Osteoblast (primary cell): ENCODE data around the gene REPS2. TPM values are rescaled to one million over a fixed set of nuclear protein-coding genes. Genes with fewer than 3 reads are reported as not detected.
A peak's percentile ranks its signal among the peaks of the same experiment; 100 is the strongest.

ENCODE experiments used
- DNase-seq: peaks from one replicate; pipeline ENCODE4 v3.0.0; 2011; ENCODE audit warnings: low spot score, mixed read lengths; ENCODE audit not compliant: insufficient read length; ENCODE audit errors: missing footprints
- H2AFZ ChIP-seq: 2 replicates; pipeline ENCODE4 v1.6.0; 2011; ENCODE audit warnings: mild to moderate bottlenecking, low read length
- H3K27ac ChIP-seq: 2 replicates; pipeline ENCODE4 v1.5.1; 2011; ENCODE audit warnings: mild to moderate bottlenecking, low read depth, low read length, moderate library complexity
- H3K27me3 ChIP-seq: 2 replicates; pipeline ENCODE4 v1.6.0; 2012; ENCODE audit warnings: mild to moderate bottlenecking, control low read depth, inconsistent platforms, low read length, moderate library complexity; ENCODE audit not compliant: insufficient read depth
- H3K36me3 ChIP-seq: 2 replicates; pipeline ENCODE4 v1.5.1; 2011; ENCODE audit warnings: mild to moderate bottlenecking, low read length, control low read depth, moderate library complexity; ENCODE audit not compliant: insufficient read depth
- H3K4me1 ChIP-seq: 2 replicates; pipeline ENCODE4 v1.5.1; 2011; ENCODE audit warnings: mild to moderate bottlenecking, low read length, control low read depth, moderate library complexity; ENCODE audit not compliant: insufficient read depth
- H3K4me2 ChIP-seq: 2 replicates; pipeline ENCODE4 v1.6.0; 2011; ENCODE audit warnings: mild to moderate bottlenecking, low read length; ENCODE audit not compliant: insufficient read depth
- H3K4me3 ChIP-seq: fragments of 200-600 bp; sonication (generic); 3 replicates; pipeline ENCODE4 v1.5.1; 2012; ENCODE audit warnings: mild to moderate bottlenecking, low read length, inconsistent platforms; ENCODE audit not compliant: insufficient read depth
- H3K79me2 ChIP-seq: 2 replicates; pipeline ENCODE4 v1.6.0; 2012; ENCODE audit warnings: mild to moderate bottlenecking, low read length, control low read depth, inconsistent platforms; ENCODE audit not compliant: insufficient read depth
- H3K9me3 ChIP-seq: 2 replicates; pipeline ENCODE4 v1.5.1; 2011; ENCODE audit warnings: low read depth, low read length, control low read depth
- H4K20me1 ChIP-seq: 2 replicates; pipeline ENCODE4 v1.6.0; 2012; ENCODE audit warnings: mild to moderate bottlenecking, low read length, control low read depth; ENCODE audit not compliant: insufficient read depth
- CTCF ChIP-seq: IDR thresholded peaks from 2 replicates; pipeline ENCODE4 v1.5.1; 2011; ENCODE audit warnings: mild to moderate bottlenecking, low read depth, low read length, moderate library complexity; ENCODE audit errors: extremely low read depth
- total RNA-seq: library from RNA; depleted of rRNA; stranded (reverse); fragments of >200 nt; gene quantifications from 2 replicates; pipeline ENCODE4 v1.2.3, GENCODE V29; 2012

The REPS2 gene
- total RNA-seq, 1 donor, result 0.72 TPM

GRCh38 chrX:17098516-17099247 is 152.2 kb downstream of the REPS2 start:
- TF ChIP-seq CTCF, result no peak
- no peak overlapping the region for H2AFZ ChIP-seq
- no peaks in the 10 kb centered on the region for H3K9me3 ChIP-seq
- H3K4me2 ChIP-seq, result no peak overlapping the region
- H3K36me3 ChIP-seq, result no peaks in the 10 kb centered on the region
- peaks cover 10% of the 10 kb centered on the region for H3K27me3 ChIP-seq
- DNase-seq, result no peak
- no peak overlapping the region for H3K4me3 ChIP-seq
- H3K4me1 ChIP-seq, result no peaks in the 10 kb centered on the region
- no peak overlapping the region for H3K27ac ChIP-seq
- no peaks in the 10 kb centered on the region for H4K20me1 ChIP-seq
- H3K79me2 ChIP-seq, result no peaks in the 10 kb centered on the region

GRCh38 chrX:17104433-17104832 is 158.0 kb downstream of the REPS2 start:
- Histone ChIP-seq H4K20me1 (no peaks in the 10 kb centered on the region), H3K4me1 (no peaks in the 10 kb centered on the region), H3K27ac (no peak overlapping the region), H3K4me3 (no peak overlapping the region), H2AFZ (no peak overlapping the region), H3K9me3 (no peaks in the 10 kb centered on the region), H3K79me2 (no peaks in the 10 kb centered on the region), H3K36me3 (no peaks in the 10 kb centered on the region), H3K4me2 (no peak overlapping the region), H3K27me3 (peaks cover 6% of the 10 kb centered on the region)
- TF ChIP-seq CTCF, result no peak
- DNase-seq, result no peak

- H4K20me1 ChIP-seq, result no peaks in the 10 kb centered on the region
- no peak overlapping the region for H3K4me3 ChIP-seq
- H3K79me2 ChIP-seq, result no peaks in the 10 kb centered on the region
- H3K36me3 ChIP-seq, result no peaks in the 10 kb centered on the region
- H3K9me3 ChIP-seq, result no peaks in the 10 kb centered on the region
- no peak overlapping the region for H2AFZ ChIP-seq
- no peaks in the 10 kb centered on the region for H3K4me1 ChIP-seq
- H3K27ac ChIP-seq, result no peak overlapping the region
- no peak overlapping the region for H3K4me2 ChIP-seq
- DNase-seq, result no peak
- no peaks in the 10 kb centered on the region for H3K27me3 ChIP-seq
- no peak for TF ChIP-seq CTCF
Observed at GRCh38 chrX:17120816-17121215, 174.4 kb downstream of the REPS2 start.

- DNase-seq, result peak; percentile 36
Observed at GRCh38 chrX:17154001-17154400, 207.5 kb downstream of the REPS2 start.

More at GRCh38 chrX:17154001-17154400, 207.5 kb downstream of the REPS2 start:
- Histone ChIP-seq H3K4me3 (no peak overlapping the region), H3K4me2 (no peak overlapping the region), H3K4me1 (no peaks in the 10 kb centered on the region), H3K36me3 (no peaks in the 10 kb centered on the region), H3K27me3 (peaks cover 8% of the 10 kb centered on the region), H3K27ac (no peak overlapping the region), H2AFZ (no peak overlapping the region), H4K20me1 (no peaks in the 10 kb centered on the region), H3K9me3 (no peaks in the 10 kb centered on the region), H3K79me2 (no peaks in the 10 kb centered on the region)
- no peak for TF ChIP-seq CTCF
